Pancreas (tissue), 10 donors: Measurements from ENCODE around the gene OR2T12. TPM values are rescaled to one million over a fixed set of nuclear protein-coding genes. Genes with fewer than 3 reads are reported as not detected.

Experiments used
- ATAC-seq, 4 donors: fragments of 200-7000 bp; cut with Tn5 transposase; one replicate each; pipeline versions ENCODE4 v1.8.0 to v1.9.1; 2020; ENCODE audit warnings: mild to moderate bottlenecking in 4 of 4, moderate library complexity in 4 of 4
- DNase-seq, 6 donors: peaks; one replicate each; pipeline ENCODE4 v3.0.0-alpha.2; 2020
- FAIRE-seq: peaks from 2 replicates; lab custom pipeline; 2012; peaks lifted over from hg19 to GRCh38; lab: Jason Lieb, UNC
- H3K27ac ChIP-seq, 4 donors: fragments of 200-600 bp; sonication (generic); 1 replicate in 3 of 4; 2 replicates in 1 of 4; pipeline versions ENCODE4 v1.5.0 to v1.8.0; 2020
- H3K27me3 ChIP-seq, 4 donors: fragments of 200-600 bp; one replicate each; pipeline ENCODE4 v1.8.0; 2021
- H3K36me3 ChIP-seq, 3 donors: fragments of 200-600 bp; sonication (generic) in 1 of 3; one replicate each; pipeline versions ENCODE4 v1.5.0 to v1.8.0; 2020 to 2021
- H3K4me1 ChIP-seq, 3 donors: fragments of 200-600 bp; one replicate each; pipeline ENCODE4 v1.8.0; 2021
- H3K4me3 ChIP-seq, 4 donors: fragments of 200-600 bp; sonication (generic) in 2 of 4; one replicate each; pipeline versions ENCODE4 v1.5.0 to v1.8.0; 2020 to 2021
- H3K9me3 ChIP-seq, 4 donors: fragments of 200-600 bp; one replicate each; pipeline ENCODE4 v1.8.0; 2021
- CTCF ChIP-seq, 4 donors: fragments of 200-600 bp; sonication (generic) in 3 of 4; IDR thresholded peaks; one replicate each; pipeline versions ENCODE4 v1.5.0 to v1.8.0; 2021; ENCODE audit warnings: antibody characterized with exemption in 4 of 4
- WGBS, 2 donors: extraction: QIAGEN DNeasy Blood & Tissue Kit; methylation state at CpG; one replicate each; pipeline ENCODE4 v1.1.7; 2013; 5-methylcytosine and 5-hydroxymethylcytosine counted together
- intact Hi-C, 3 donors: fragments of 100-400 bp; cut with DNase I; formaldehyde crosslinking; loops; one replicate each; pipeline versions ENCODE4 v1.11.1 to v1.14.2; 2022
- polyA plus RNA-seq, 2 donors: library from polyadenylated mRNA; stranded (reverse); fragments of 200-250 nt; gene quantifications; one replicate each; pipeline ENCODE4 v1.2.3, GENCODE V29; 2013
- total RNA-seq, 6 donors: library from RNA; stranded (reverse); fragmentation: NEBNext Ultra II Directional in 4 of 6; extraction: Animal tissue kit (Norgen Biotek cat#: 25700) in 4 of 6; gene quantifications; one replicate each; pipeline versions ENCODE4 v1.2.1 to v1.2.4, GENCODE V29; 2021 to 2023
- donor health status: healthy with polysubstance abuse.
- donor health status: DM: no; HTN: no; CAD: no; lungs with moderate emphysema.
- donor health status: DM: no; HTN: no; CAD: no.
- donor health status: control.
- donor health status: control.
- donor health status: Bipolar disorder and iron deficiency.
- donor health status: DM: yes; HTN: yes; CAD: no.
- donor health status: DM: no; HTN: no; CAD: no.
- donor health status: DM: no; HTN: no; CAD: no.
- donor health status: DM: yes; HTN: yes; CAD: no.

The OR2T12 gene
- total and polyA plus RNA-seq, 8 donors = not detected

GRCh38 chr1:248243204-248243603 lies 60.0 kb downstream of the OR2T12 start:
- peak in 3 of 4 donors; percentile 25 to 49 (median 40) for TF ChIP-seq CTCF (IDR thresholded peaks at IDR 0.05)
- Histone ChIP-seq H3K9me3 (no peaks in the 10 kb centered on the region), H3K4me3 (no peak overlapping the region), H3K4me1 (no peaks in the 10 kb centered on the region), H3K36me3 (no peaks in the 10 kb centered on the region), H3K27me3 (peaks cover 0 to 4% (median 0%) of the 10 kb centered on the region in 4 donors), H3K27ac (no peak overlapping the region)
- ATAC-seq (peak in 3 of 4 donors; percentile 57 to 63 (median 62)), FAIRE-seq (no peak), DNase-seq (peak in 2 of 6 donors; percentile 23 to 38)
- intact Hi-C loops = no loop called here
- 10% methylated on average over 14 of the region's 14 CpGs for WGBS, 2 donors

Other genes starting within 250 kb of the OR2T12 start
- not detected for gene OR2L13, start 208.2 kb downstream of the OR2T12 start, total RNA-seq
- gene OR2L13, start 208.2 kb downstream of the OR2T12 start, polyA plus RNA-seq = not detected
- gene OR2M5, start 158.3 kb downstream of the OR2T12 start, total RNA-seq = not detected
- gene OR2M5, start 158.3 kb downstream of the OR2T12 start, polyA plus RNA-seq = not detected
- not detected for gene OR2M2, start 128.6 kb downstream of the OR2T12 start, total RNA-seq
- not detected for gene OR2M2, start 128.6 kb downstream of the OR2T12 start, polyA plus RNA-seq
- gene OR2M3, start 106.2 kb downstream of the OR2T12 start, total RNA-seq = not detected
- gene OR2M3, start 106.2 kb downstream of the OR2T12 start, polyA plus RNA-seq = under 1 TPM in 1 of 2 donors, not detected in 1; under 0.01 TPM
- gene OR2M4, start 72.0 kb downstream of the OR2T12 start, total RNA-seq = not detected
- gene OR2M4, start 72.0 kb downstream of the OR2T12 start, polyA plus RNA-seq = under 1 TPM in 1 of 2 donors, not detected in 1; 0.02 TPM
- not detected for gene OR2T33, start 25.4 kb downstream of the OR2T12 start, total RNA-seq
- not detected for gene OR2T33, start 25.4 kb downstream of the OR2T12 start, polyA plus RNA-seq
- gene OR2M7, start 21.1 kb upstream of the OR2T12 start, total RNA-seq = not detected
- not detected for gene OR2M7, start 21.1 kb upstream of the OR2T12 start, polyA plus RNA-seq
- not detected for gene OR14C36, start 45.4 kb upstream of the OR2T12 start, total RNA-seq
- gene OR14C36, start 45.4 kb upstream of the OR2T12 start, polyA plus RNA-seq = not detected
- not detected for gene OR2T4, start 58.2 kb upstream of the OR2T12 start, total RNA-seq
- not detected for gene OR2T4, start 58.2 kb upstream of the OR2T12 start, polyA plus RNA-seq
- gene OR2T6, start 72.3 kb upstream of the OR2T12 start, total RNA-seq = not detected
- gene OR2T6, start 72.3 kb upstream of the OR2T12 start, polyA plus RNA-seq = not detected
- not detected for gene OR2T1, start 99.6 kb upstream of the OR2T12 start, total RNA-seq
- gene OR2T1, start 99.6 kb upstream of the OR2T12 start, polyA plus RNA-seq = not detected
- under 1 TPM in 1 of 6 donors, not detected in 5; 0.06 TPM for gene OR2T2, start 142.2 kb upstream of the OR2T12 start, total RNA-seq
- not detected for gene OR2T2, start 142.2 kb upstream of the OR2T12 start, polyA plus RNA-seq
- gene OR2T3, start 169.9 kb upstream of the OR2T12 start, total RNA-seq = not detected
- gene OR2T3, start 169.9 kb upstream of the OR2T12 start, polyA plus RNA-seq = not detected
- not detected for gene OR2T5, start 185.2 kb upstream of the OR2T12 start, total RNA-seq
- not detected for gene OR2T5, start 185.2 kb upstream of the OR2T12 start, polyA plus RNA-seq
- not detected for gene OR2G6, start 204.6 kb upstream of the OR2T12 start, total RNA-seq
- not detected for gene OR2G6, start 204.6 kb upstream of the OR2T12 start, polyA plus RNA-seq